Psoas muscle (tissue), 8 donors: ENCODE measurements around the gene N4BP3. TPM values are rescaled to one million over a fixed set of nuclear protein-coding genes. Genes with fewer than 3 reads are reported as not detected.
"Not testable (repeated sequence)": the region's sequence is repeated elsewhere in the genome, so short reads cannot be mapped to it uniquely, and the experiment has no call there.

Experiments used
- ATAC-seq, 4 donors: fragments of 200-7000 bp; cut with Tn5 transposase; one replicate each; pipeline ENCODE4 v1.9.1; 2020; ENCODE audit warnings: moderate library complexity in 3 of 4, mild to moderate bottlenecking in 2 of 4
- DNase-seq, 2 donors: peaks; one replicate each; pipeline ENCODE4 v3.0.0-alpha.2; 2020
- H3K27ac ChIP-seq: fragments of 200-600 bp; one replicate; pipeline ENCODE4 v1.8.0; 2022
- H3K27me3 ChIP-seq, 3 donors: fragments of 200-600 bp in 1 of 3; one replicate each; pipeline versions ENCODE4 v1.6.1 to v1.8.0; 2013 to 2022; ENCODE audit warnings: low read length in 2 of 3, mild to moderate bottlenecking in 2 of 3, moderate library complexity in 1 of 3; ENCODE audit not compliant: insufficient read depth in 3 of 3
- H3K36me3 ChIP-seq, 2 donors: fragments of 200-600 bp in 1 of 2; one replicate each; pipeline versions ENCODE4 v1.6.1 to v1.8.0; 2013 to 2022; ENCODE audit warnings: low read depth in 1 of 2, mild to moderate bottlenecking in 1 of 2, moderate library complexity in 1 of 2; ENCODE audit not compliant: insufficient read depth in 1 of 2
- H3K4me1 ChIP-seq: fragments of 200-600 bp; one replicate; pipeline ENCODE4 v1.8.0; 2022
- H3K4me3 ChIP-seq: fragments of 200-600 bp; one replicate; pipeline ENCODE4 v1.8.0; 2022; ENCODE audit warnings: mild to moderate bottlenecking
- H3K9me3 ChIP-seq: fragments of 200-600 bp; one replicate; pipeline ENCODE4 v1.8.0; 2022
- CTCF ChIP-seq: fragments of 200-600 bp; IDR thresholded peaks from one replicate; pipeline ENCODE4 v1.8.0; 2022; ENCODE audit warnings: antibody characterized with exemption
- WGBS, 3 donors: extraction: QIAGEN DNeasy Blood & Tissue Kit; methylation state at CpG; one replicate each; pipeline versions ENCODE4 v1.1.6 to v1.1.7; 2013; 5-methylcytosine and 5-hydroxymethylcytosine counted together
- intact Hi-C, 2 donors: fragments of 100-400 bp; cut with DNase I; formaldehyde crosslinking; loops; one replicate each; pipeline versions ENCODE4 v1.11.0 to v1.14.2; 2022
- polyA plus RNA-seq, 3 donors: library from polyadenylated mRNA; stranded (reverse); fragments of 200-250 nt; gene quantifications; one replicate each; pipeline ENCODE4 v1.2.3, GENCODE V29; 2013
- total RNA-seq, 4 donors: library from RNA; stranded (reverse); fragmentation: NEBNext Ultra II Directional in 2 of 4; extraction: Animal tissue kit (Norgen Biotek cat#: 25700) in 2 of 4; gene quantifications; one replicate each; pipeline versions ENCODE4 v1.2.1 to v1.2.4, GENCODE V29; 2021 to 2023
- donor health status: healthy with polysubstance abuse.
- donor health status: DM: no; HTN: no; CAD: no; lungs with moderate emphysema.
- donor health status: Bipolar disorder and iron deficiency.
- donor health status: healthy.
- donor health status: DM: yes; HTN: yes; CAD: no.
- donor health status: DM: no; HTN: no; CAD: no.
- donor health status: DM: no; HTN: no; CAD: no.
- donor health status: DM: yes; HTN: yes; CAD: no.

N4BP3 gene
- total and polyA plus RNA-seq, 7 donors: 1.6 to 4.0 (median 2.9) TPM

- H3K9me3 ChIP-seq: no peaks in the 10 kb centered on the region
- H3K4me3 ChIP-seq: no peak overlapping the region
- no peak overlapping the region for H3K27ac ChIP-seq
- intact Hi-C loops: no loop called here
- no peaks in the 10 kb centered on the region for H3K36me3 ChIP-seq
- TF ChIP-seq CTCF: no peak
- ATAC-seq (no peak), DNase-seq (peak in 1 of 2 donors; percentile 12)
- peaks cover 32% of the 10 kb centered on the region for H3K4me1 ChIP-seq
- WGBS, 3 donors: 83 to 85% (median 84%) methylated on average over 3 of the region's 3 CpGs
- no peaks in the 10 kb centered on the region for H3K27me3 ChIP-seq
Measured at GRCh38 chr5:178126556-178126955, 13.2 kb downstream of the N4BP3 start.

- 78 to 84% (median 79%) methylated on average over 14 of the region's 14 CpGs for WGBS, 3 donors
- H3K36me3 ChIP-seq, ATAC-seq, intact Hi-C loops, H3K9me3 ChIP-seq, H3K27me3 ChIP-seq, H3K27ac ChIP-seq, H3K4me3 ChIP-seq: not testable (repeated sequence)
- peak in 1 of 2 donors; percentile 46 for DNase-seq
- H3K4me1 ChIP-seq: peaks cover 29% of the 10 kb centered on the region
Measured at GRCh38 chr5:178127300-178128009, 14.1 kb downstream of the N4BP3 start.

GRCh38 chr5:178129296-178129695 lies 16.0 kb downstream of the N4BP3 start:
- WGBS, 3 donors: 87 to 90% (median 88%) methylated on average over 8 to 9 of the region's 9 CpGs

GRCh38 chr5:178130234-178130575 lies 16.9 kb downstream of the N4BP3 start:
- H3K9me3 ChIP-seq, intact Hi-C loops, H3K4me1 ChIP-seq, H3K27me3 ChIP-seq: not testable (repeated sequence)
- Histone ChIP-seq H3K4me3 (peak overlapping the region; percentile 94), H3K36me3 (peaks cover 0 to 19% of the 10 kb centered on the region in 2 donors), H3K27ac (peak overlapping the region; percentile 86)
- peak in 1 of 4 donors; percentile 1 for ATAC-seq
- 4 to 13% (median 9%) methylated on average over 10 to 11 of the region's 11 CpGs for WGBS, 3 donors
- peak in 1 of 2 donors; percentile 12 for DNase-seq

More at GRCh38 chr5:178129296-178129695, 16.0 kb downstream of the N4BP3 start:
- H3K4me1 ChIP-seq: peaks cover 10% of the 10 kb centered on the region
- H3K27ac ChIP-seq: no peak overlapping the region
- H3K4me3 ChIP-seq: no peak overlapping the region
- H3K36me3 ChIP-seq: peaks cover 0 to 10% of the 10 kb centered on the region in 2 donors
- ATAC-seq (no peak), DNase-seq (peak in 1 of 2 donors; percentile 22)
- intact Hi-C loops: no loop called here
- no peaks in the 10 kb centered on the region for H3K27me3 ChIP-seq
- TF ChIP-seq CTCF: no peak
- H3K9me3 ChIP-seq: no peaks in the 10 kb centered on the region

GRCh38 chr5:178130576-178131445 lies 17.5 kb downstream of the N4BP3 start, which contains the start of gene RMND5B:
RMND5B (plus strand) TSS chr5:178131014; CDS start chr5:178138120, 7,106 bp downstream.
- WGBS, 3 donors: 0% methylated on average over 77 to 102 of the region's 102 CpGs
- no peaks in the 10 kb centered on the region for H3K27me3 ChIP-seq
- TF ChIP-seq CTCF: no peak
- intact Hi-C loops: no loop called here
- peak within 1 kb of the TSS; percentile 86 for H3K27ac ChIP-seq
- DNase-seq (peak; percentile 90 to 94), ATAC-seq (peak; percentile 96 to 98 (median 98))
- H3K9me3 ChIP-seq: no peaks in the 10 kb centered on the region
- peak within 1 kb of the TSS; percentile 94 for H3K4me3 ChIP-seq
- peaks cover 0 to 25% of the 10 kb centered on the region in 2 donors for H3K36me3 ChIP-seq
- peaks cover 6% of the 10 kb centered on the region for H3K4me1 ChIP-seq
